Rectal smooth muscle tissue (tissue), 1 donor: ENCODE data around the gene ATP11B.

Experiments used
- H3K27ac ChIP-seq: one replicate; pipeline ENCODE4 v1.7.0; 2013; ENCODE audit warnings: low read depth, low read length, inconsistent platforms
- H3K27me3 ChIP-seq: one replicate; pipeline ENCODE4 v1.7.0; 2013; ENCODE audit warnings: low read length; ENCODE audit not compliant: control insufficient read depth, insufficient read depth
- H3K36me3 ChIP-seq: one replicate; pipeline ENCODE4 v1.7.0; 2013; ENCODE audit warnings: low read length; ENCODE audit not compliant: control insufficient read depth, insufficient read depth
- H3K4me1 ChIP-seq: one replicate; pipeline ENCODE4 v1.7.0; 2013; ENCODE audit warnings: low read length; ENCODE audit not compliant: control insufficient read depth, insufficient read depth
- H3K4me3 ChIP-seq: one replicate; pipeline ENCODE4 v1.7.0; 2013; ENCODE audit warnings: low read length
- H3K9ac ChIP-seq: one replicate; pipeline ENCODE4 v1.7.0; 2013; ENCODE audit warnings: low read length

ATP11B gene

DNA sequence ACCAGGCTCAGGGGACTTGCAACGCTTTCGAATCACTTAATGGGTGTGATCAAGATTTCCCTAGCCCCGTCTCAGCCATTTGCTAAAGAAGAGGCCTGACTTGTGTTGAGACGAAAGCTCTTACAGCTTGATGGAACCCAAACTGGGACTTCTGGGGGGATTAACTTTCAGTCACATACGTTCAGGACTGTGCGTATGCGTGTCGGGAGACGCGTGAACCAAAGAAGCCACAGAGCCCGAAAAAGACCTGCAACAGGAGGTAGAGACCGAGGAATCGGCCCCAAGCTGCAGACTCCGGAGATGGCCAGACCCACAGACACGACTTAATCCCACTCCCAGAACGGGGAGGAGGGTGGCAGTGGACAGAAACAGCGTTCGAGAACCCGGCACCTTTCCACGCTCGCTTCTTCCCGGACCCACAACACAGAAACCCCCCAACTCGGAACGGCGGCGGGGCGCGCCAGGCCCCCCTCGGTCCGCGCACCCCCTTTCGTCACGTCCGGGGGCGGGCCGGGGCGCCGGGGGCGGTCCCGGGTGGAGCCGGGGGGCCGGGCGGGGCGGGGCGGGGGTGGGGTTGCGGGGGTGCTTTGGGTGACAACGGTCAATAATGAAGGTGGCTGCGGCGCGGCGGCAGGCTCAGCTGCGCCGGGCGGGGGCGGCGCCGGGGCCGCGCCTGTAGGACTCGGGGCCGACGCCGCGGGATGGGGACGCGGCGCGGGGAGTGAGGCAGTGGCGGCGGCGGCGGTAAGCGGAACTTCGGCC is at the start of gene ATP11B:
Gene ATP11B (plus strand): TSS at position 604 of the 762 bp plus-strand sequence. CDS start 256 bp downstream, outside the sequence.
- Histone ChIP-seq H3K4me1 (peaks cover 5% of the 10 kb centered on the region), H3K36me3 (no peaks in the 10 kb centered on the region), H3K27ac (peak within 1 kb of the TSS; percentile 90), H3K9ac (peak within 1 kb of the TSS; percentile 69), H3K27me3 (no peaks in the 10 kb centered on the region), H3K4me3 (peak within 1 kb of the TSS; percentile 93)

DNA sequence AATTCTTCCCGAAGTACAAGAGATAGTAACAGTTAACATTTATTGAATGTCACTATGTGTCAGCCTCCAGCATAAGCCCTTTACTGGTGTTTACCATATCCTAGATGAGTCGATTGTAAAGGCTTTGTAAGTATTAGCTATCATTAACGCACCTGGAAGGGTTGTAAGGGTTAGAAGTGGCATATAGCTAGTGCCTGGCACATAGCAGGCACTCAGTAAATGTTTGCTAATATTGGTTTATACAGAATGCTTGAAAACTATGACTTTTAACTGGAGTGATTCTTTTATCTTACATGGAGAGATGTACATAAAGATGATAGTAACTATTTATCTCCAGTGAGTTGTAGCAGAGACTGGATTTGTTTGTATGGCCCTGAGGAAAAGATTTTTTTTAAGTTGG is 46.3 kb upstream of the ATP11B start:
- H3K4me3 ChIP-seq = no peak overlapping the region
- H3K27me3 ChIP-seq = no peaks in the 10 kb centered on the region
- no peaks in the 10 kb centered on the region for H3K4me1 ChIP-seq
- H3K36me3 ChIP-seq = no peaks in the 10 kb centered on the region
- no peak overlapping the region for H3K9ac ChIP-seq
- no peak overlapping the region for H3K27ac ChIP-seq

GRCh38 chr3:182755308-182755707 is 38.0 kb upstream of the ATP11B start:
- no peak overlapping the region for H3K27ac ChIP-seq

DNA sequence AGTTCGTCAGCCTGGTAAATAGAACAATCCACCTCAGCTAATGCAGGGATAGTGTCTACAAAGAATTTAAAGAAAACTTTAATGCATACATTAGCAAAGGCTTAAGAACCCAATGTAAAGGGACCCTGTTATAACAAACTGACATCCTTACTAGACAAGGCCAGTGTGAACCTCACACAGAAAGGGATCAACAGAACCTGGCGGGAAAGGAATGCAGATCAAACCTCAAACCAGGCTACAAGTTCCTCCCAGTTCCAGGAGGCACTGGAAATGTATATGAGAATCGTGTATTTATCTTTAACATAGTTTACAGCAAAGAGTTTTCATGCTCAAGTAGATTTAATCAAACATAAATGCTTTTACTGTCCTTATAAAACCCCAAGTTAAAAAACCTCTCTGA is 37.6 kb upstream of the ATP11B start:
- H3K9ac ChIP-seq = no peak overlapping the region
- H3K4me1 ChIP-seq = no peaks in the 10 kb centered on the region
- H3K36me3 ChIP-seq = no peaks in the 10 kb centered on the region
- H3K4me3 ChIP-seq = no peak overlapping the region
- no peaks in the 10 kb centered on the region for H3K27me3 ChIP-seq
- no peak overlapping the region for H3K27ac ChIP-seq

More at GRCh38 chr3:182755308-182755707, 38.0 kb upstream of the ATP11B start:
- H3K4me3 ChIP-seq = no peak overlapping the region
- no peaks in the 10 kb centered on the region for H3K4me1 ChIP-seq
- H3K9ac ChIP-seq = no peak overlapping the region
- no peaks in the 10 kb centered on the region for H3K27me3 ChIP-seq
- H3K36me3 ChIP-seq = no peaks in the 10 kb centered on the region

GRCh38 chr3:182760576-182761164 is 32.6 kb upstream of the ATP11B start:
- H3K4me3 ChIP-seq = no peak overlapping the region
- H3K36me3 ChIP-seq = no peaks in the 10 kb centered on the region
- H3K4me1 ChIP-seq = no peaks in the 10 kb centered on the region
- H3K27me3 ChIP-seq = no peaks in the 10 kb centered on the region
- no peak overlapping the region for H3K27ac ChIP-seq
- no peak overlapping the region for H3K9ac ChIP-seq

GRCh38 chr3:182763896-182764295 is 29.4 kb upstream of the ATP11B start:
- no peak overlapping the region for H3K4me3 ChIP-seq
- no peaks in the 10 kb centered on the region for H3K27me3 ChIP-seq
- no peak overlapping the region for H3K27ac ChIP-seq
- H3K4me1 ChIP-seq = no peaks in the 10 kb centered on the region
- H3K36me3 ChIP-seq = no peaks in the 10 kb centered on the region
- H3K9ac ChIP-seq = no peak overlapping the region

- Histone ChIP-seq H3K27ac (no peak overlapping the region), H3K4me3 (no peak overlapping the region), H3K9ac (no peak overlapping the region), H3K27me3 (no peaks in the 10 kb centered on the region), H3K36me3 (no peaks in the 10 kb centered on the region), H3K4me1 (no peaks in the 10 kb centered on the region)
Observed at GRCh38 chr3:182765287-182765686, 28.0 kb upstream of the ATP11B start.

GRCh38 chr3:182766099-182766498 is 27.2 kb upstream of the ATP11B start:
- no peaks in the 10 kb centered on the region for H3K27me3 ChIP-seq

DNA sequence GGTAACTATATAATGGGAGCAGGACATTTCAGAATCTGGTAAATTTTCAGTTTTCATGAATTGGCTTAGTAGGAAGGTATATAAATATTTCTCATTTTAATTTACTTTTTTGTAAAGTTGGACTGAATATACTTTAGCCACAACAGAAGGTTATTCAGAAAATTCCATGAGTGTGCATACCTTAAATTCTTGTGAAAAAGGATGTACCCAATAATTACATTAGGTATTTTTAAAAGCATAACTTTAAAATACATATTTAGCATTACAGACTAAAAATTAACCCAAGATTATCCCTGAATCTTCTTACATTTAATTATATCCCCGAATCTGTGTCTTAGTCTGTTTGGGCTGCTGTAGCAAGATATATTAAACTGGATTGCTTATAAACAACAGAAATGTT is 24.9 kb upstream of the ATP11B start:
- no peaks in the 10 kb centered on the region for H3K4me1 ChIP-seq
- no peaks in the 10 kb centered on the region for H3K27me3 ChIP-seq
- H3K36me3 ChIP-seq = no peaks in the 10 kb centered on the region
- no peak overlapping the region for H3K4me3 ChIP-seq
- H3K9ac ChIP-seq = no peak overlapping the region
- H3K27ac ChIP-seq = no peak overlapping the region

More at GRCh38 chr3:182766099-182766498, 27.2 kb upstream of the ATP11B start:
- Histone ChIP-seq H3K4me1 (no peaks in the 10 kb centered on the region), H3K4me3 (no peak overlapping the region), H3K9ac (no peak overlapping the region), H3K27ac (no peak overlapping the region), H3K36me3 (no peaks in the 10 kb centered on the region)

DNA sequence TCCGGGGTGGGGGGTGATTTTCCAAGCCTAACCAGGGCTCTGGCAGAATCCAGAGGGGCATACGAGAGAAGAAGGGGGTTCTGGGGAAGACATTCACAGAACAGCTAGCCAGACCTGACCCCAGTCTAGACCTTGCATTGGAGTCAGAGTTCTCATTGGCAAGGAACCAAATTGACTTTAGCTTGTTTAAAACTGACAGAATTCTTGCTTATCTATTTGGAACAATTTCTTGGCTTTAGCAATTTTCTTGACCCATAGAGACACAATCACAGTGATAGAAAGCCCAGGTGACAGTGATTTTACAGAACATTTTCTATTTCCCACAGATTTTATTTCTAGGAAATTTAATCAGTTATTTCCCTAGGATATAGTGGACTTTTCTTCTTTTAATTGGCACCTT is 23.6 kb upstream of the ATP11B start:
- H3K4me1 ChIP-seq = no peaks in the 10 kb centered on the region
- H3K9ac ChIP-seq = no peak overlapping the region
- H3K27me3 ChIP-seq = no peaks in the 10 kb centered on the region
- H3K36me3 ChIP-seq = no peaks in the 10 kb centered on the region
- no peak overlapping the region for H3K4me3 ChIP-seq
- no peak overlapping the region for H3K27ac ChIP-seq

GRCh38 chr3:182782149-182782548 is 11.2 kb upstream of the ATP11B start:
- Histone ChIP-seq H3K4me3 (no peak overlapping the region), H3K9ac (no peak overlapping the region), H3K36me3 (no peaks in the 10 kb centered on the region), H3K4me1 (no peaks in the 10 kb centered on the region), H3K27ac (no peak overlapping the region), H3K27me3 (no peaks in the 10 kb centered on the region)

DNA sequence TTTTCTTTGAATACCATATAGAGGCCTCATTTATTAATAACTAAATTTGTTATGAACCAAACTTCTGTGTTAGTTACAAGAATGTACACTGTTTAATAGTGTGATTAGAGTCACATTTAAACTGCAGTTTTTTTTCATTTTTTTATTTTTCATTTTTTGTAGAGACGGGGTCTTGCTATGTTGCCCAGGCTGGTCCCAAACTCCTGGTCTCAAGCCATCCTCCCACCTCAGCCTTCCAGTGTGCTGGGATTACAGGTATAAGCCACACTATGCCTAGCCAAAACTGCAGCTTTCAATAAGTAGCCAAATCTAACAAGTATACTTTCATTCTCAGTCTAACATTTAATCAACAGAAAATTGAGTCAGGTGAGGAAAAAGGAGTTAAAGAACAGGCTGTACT is 10.2 kb upstream of the ATP11B start:
- no peak overlapping the region for H3K4me3 ChIP-seq
- no peaks in the 10 kb centered on the region for H3K27me3 ChIP-seq
- no peak overlapping the region for H3K9ac ChIP-seq

GRCh38 chr3:182784542-182784941 is 8.8 kb upstream of the ATP11B start:
- Histone ChIP-seq H3K27me3 (no peaks in the 10 kb centered on the region), H3K9ac (no peak overlapping the region), H3K4me3 (no peak overlapping the region), H3K36me3 (no peaks in the 10 kb centered on the region), H3K27ac (no peak overlapping the region), H3K4me1 (no peaks in the 10 kb centered on the region)

More for the DNA sequence above, 10.2 kb upstream of the ATP11B start:
- H3K27ac ChIP-seq = no peak overlapping the region
- no peaks in the 10 kb centered on the region for H3K4me1 ChIP-seq
- no peaks in the 10 kb centered on the region for H3K36me3 ChIP-seq
